Erythroblast (primary cell): Measurements from ENCODE around the gene LZTR1.

Experiments used
- GATA1 ChIP-seq: IDR thresholded peaks from 2 replicates; pipeline ENCODE4 v1.6.1; 2011; ENCODE audit warnings: low read depth, mild to moderate bottlenecking, control low read depth, low read length, moderate library complexity
- POLR2A ChIP-seq: IDR thresholded peaks from 2 replicates; pipeline ENCODE4 v1.6.1; 2011; ENCODE audit warnings: mild to moderate bottlenecking, low read length

DNA sequence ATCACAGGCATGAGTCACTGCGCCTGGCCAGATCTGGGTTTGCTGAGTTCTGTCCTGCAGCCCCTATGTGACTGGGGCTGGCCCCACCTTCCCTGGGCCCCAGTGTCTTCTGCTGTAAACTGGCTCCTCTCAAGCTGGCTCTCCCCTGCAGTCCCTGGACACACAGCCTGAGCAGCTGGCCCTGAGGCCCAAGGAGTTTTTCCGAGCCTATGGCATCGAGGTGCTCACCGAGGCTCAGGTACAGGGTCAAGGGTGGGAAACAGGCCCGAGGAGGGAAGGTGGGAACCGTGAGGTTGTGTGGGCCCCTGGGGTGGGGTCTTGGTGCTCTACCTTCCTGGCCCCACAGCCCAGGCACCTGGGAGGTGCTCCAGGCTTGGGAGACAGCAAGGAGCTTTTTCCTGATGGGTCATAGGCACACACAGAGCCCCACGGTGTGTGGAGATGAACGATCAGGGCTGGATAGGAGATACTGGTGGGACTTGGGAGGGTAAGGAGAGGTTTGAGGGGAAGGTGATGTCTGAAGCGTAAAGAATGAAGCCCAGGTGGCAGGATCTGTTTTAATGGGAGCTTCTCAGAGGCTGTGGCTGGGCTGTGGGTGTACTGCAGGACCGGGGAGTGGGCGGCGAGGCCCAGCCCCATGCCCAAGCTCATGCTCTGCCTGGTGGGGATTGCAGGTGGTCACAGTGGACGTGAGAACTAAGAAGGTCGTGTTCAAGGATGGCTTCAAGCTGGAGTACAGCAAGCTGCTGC, 6.4 kb upstream of the LZTR1 start:
- TF ChIP-seq POLR2A (no peak), GATA1 (no peak)
